Esophagus squamous epithelium (tissue), 5 donors: ENCODE results near the gene TSKS. TPM values are rescaled to one million over a fixed set of nuclear protein-coding genes. Genes with fewer than 3 reads are reported as not detected.

Source experiments
- DNase-seq: peaks from one replicate; lab custom pipeline; 2025; lab: John Stamatoyannopoulos, UW
- H3K27ac ChIP-seq, 4 donors: fragments of 200-600 bp; sonication (generic); one replicate each; pipeline ENCODE4 v1.5.1; 2016 to 2019; ENCODE audit warnings: mild to moderate bottlenecking in 1 of 4
- H3K27me3 ChIP-seq, 4 donors: fragments of 200-600 bp; sonication (generic); 1 replicate in 3 of 4; 2 replicates in 1 of 4; pipeline versions ENCODE4 v1.5.1 to v1.6.0; 2017 to 2021; ENCODE audit warnings: antibody characterized with exemption in 1 of 4
- H3K36me3 ChIP-seq, 3 donors: fragments of 200-600 bp; sonication (generic); one replicate each; pipeline ENCODE4 v1.5.1; 2016 to 2019
- H3K4me1 ChIP-seq, 3 donors: fragments of 200-600 bp; sonication (generic); one replicate each; pipeline ENCODE4 v1.5.1; 2017 to 2019
- H3K4me3 ChIP-seq, 4 donors: fragments of 200-600 bp; sonication (generic); 1 replicate in 3 of 4; 2 replicates in 1 of 4; pipeline ENCODE4 v1.5.1; 2016 to 2019; ENCODE audit warnings: mild to moderate bottlenecking in 2 of 4, moderate library complexity in 1 of 4
- H3K9me3 ChIP-seq, 3 donors: fragments of 200-600 bp; sonication (generic); one replicate each; pipeline ENCODE4 v1.5.1; 2016 to 2019
- POLR2A ChIP-seq, 4 donors: fragments of 450-650 bp; IDR thresholded peaks; one replicate each; pipeline ENCODE4 v1.6.1; 2017; ENCODE audit warnings: antibody characterized with exemption in 4 of 4, mild to moderate bottlenecking in 4 of 4, moderate library complexity in 3 of 4
- WGBS, 2 donors: methylation state at CpG; one replicate each; pipeline ENCODE4 v1.1.5; 2018; 5-methylcytosine and 5-hydroxymethylcytosine counted together
- intact Hi-C: fragments of 100-400 bp; cut with DNase I; formaldehyde crosslinking; loops from one replicate; pipeline ENCODE4 v1.15.0; 2022
- total RNA-seq, 4 donors: library from RNA; depleted of rRNA; stranded (reverse); fragments of >200 nt; gene quantifications; one replicate each; pipeline ENCODE4 v1.1.0, GENCODE V29; 2016
- TF ChIP-seq, protein P1 (sequence below), 6 experiments: fragments of 450-650 bp in 4 of 6; fragments of 200-600 bp in 2 of 6; sonication (generic) in 2 of 6; IDR thresholded peaks; one replicate each; pipeline ENCODE4 v1.5.1; 2016 to 2019; ENCODE audit warnings: antibody characterized with exemption in 6 of 6, mild to moderate bottlenecking in 4 of 6, moderate library complexity in 4 of 6
- donor health status: DM: yes; HTN: yes; CAD: no.

TSKS gene
- total RNA-seq, 4 donors from 2014 or later, result not detected

DNA sequence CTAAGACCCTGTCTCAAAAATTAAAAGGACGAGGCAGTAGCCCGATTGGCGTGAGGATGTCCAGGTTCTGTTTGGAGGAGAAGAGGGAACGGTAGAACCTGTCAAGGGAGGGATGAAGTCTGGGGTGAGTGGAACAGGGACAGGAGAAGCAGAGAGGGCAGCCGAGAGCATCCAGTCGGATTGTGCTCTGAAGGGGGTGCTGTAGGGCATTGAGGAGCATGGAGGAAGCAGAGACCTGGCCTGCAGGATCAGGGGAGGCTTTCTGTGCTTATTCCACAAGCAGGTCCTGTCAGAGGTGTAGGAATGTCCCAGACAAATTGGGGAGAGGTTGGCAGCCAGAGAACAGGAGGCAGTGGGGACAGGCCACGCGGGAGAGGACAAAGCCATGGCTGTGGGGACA, 17.8 kb upstream of the TSKS start:
- TF ChIP-seq, protein P1, sequence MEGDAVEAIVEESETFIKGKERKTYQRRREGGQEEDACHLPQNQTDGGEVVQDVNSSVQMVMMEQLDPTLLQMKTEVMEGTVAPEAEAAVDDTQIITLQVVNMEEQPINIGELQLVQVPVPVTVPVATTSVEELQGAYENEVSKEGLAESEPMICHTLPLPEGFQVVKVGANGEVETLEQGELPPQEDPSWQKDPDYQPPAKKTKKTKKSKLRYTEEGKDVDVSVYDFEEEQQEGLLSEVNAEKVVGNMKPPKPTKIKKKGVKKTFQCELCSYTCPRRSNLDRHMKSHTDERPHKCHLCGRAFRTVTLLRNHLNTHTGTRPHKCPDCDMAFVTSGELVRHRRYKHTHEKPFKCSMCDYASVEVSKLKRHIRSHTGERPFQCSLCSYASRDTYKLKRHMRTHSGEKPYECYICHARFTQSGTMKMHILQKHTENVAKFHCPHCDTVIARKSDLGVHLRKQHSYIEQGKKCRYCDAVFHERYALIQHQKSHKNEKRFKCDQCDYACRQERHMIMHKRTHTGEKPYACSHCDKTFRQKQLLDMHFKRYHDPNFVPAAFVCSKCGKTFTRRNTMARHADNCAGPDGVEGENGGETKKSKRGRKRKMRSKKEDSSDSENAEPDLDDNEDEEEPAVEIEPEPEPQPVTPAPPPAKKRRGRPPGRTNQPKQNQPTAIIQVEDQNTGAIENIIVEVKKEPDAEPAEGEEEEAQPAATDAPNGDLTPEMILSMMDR (IDR thresholded peaks at IDR 0.05), result no peak
- TF ChIP-seq POLR2A (IDR thresholded peaks at IDR 0.05), result no peak
- Histone ChIP-seq H3K4me1 (peaks cover 0 to 22% (median 0%) of the 10 kb centered on the region in 3 donors), H3K4me3 (no peak overlapping the region), H3K36me3 (peaks cover 14 to 62% (median 16%) of the 10 kb centered on the region in 3 donors), H3K27ac (peak overlapping the region in 1 of 4 donors; percentile 0), H3K9me3 (no peaks in the 10 kb centered on the region), H3K27me3 (no peaks in the 10 kb centered on the region)
- WGBS, 2 donors, result 93 to 94% methylated on average over 8 of the region's 8 CpGs
- DNase-seq, result no peak
- intact Hi-C loops, result no loop called here

DNA sequence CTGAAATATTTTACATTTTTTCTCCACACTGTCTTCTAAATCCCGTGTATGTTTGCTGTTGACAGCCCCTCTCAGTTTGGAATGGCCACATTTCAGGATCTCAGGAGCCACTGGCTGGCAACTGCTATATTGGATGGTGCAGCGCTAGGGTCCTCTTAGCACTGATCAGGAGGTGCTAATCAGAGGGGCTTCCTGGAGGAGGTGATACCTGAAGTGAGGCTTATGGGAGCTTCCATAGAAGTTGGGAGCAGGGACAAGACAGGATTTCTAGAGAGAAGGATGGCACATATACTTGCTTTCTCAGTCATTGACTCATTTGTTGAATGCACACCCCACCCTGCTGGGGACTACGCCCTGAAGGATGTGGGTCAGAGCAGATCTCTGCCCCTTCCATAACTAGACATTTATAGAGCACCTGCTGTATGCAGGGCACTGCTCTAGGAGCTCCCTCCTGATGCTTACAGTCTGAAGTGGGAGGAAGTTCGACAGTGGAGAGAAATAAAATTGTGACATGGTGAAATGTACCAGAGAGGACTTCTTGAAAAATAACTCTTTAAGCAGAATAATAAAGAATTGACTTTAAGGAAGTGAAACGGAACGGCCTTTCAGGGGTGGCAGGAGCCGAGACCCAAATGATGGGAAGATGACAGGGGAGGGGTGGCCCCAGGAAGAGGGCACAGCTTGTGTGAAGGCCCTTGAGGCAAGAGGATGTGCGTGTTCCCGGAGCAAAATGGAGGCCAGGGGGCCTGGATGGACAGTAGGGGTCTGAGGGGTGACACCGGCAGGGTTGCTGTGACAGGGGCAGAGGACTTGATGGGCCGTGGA, 16.8 kb upstream of the TSKS start:
- Histone ChIP-seq H3K4me3 (no peak overlapping the region), H3K9me3 (no peaks in the 10 kb centered on the region), H3K27ac (peak overlapping the region in 1 of 4 donors; percentile 0), H3K27me3 (no peaks in the 10 kb centered on the region), H3K4me1 (peaks cover 0 to 20% (median 0%) of the 10 kb centered on the region in 3 donors), H3K36me3 (peaks cover 14 to 62% (median 16%) of the 10 kb centered on the region in 3 donors)
- intact Hi-C loops, result no loop called here
- no peak for TF ChIP-seq POLR2A (IDR thresholded peaks at IDR 0.05)
- TF ChIP-seq, protein P1 (IDR thresholded peaks at IDR 0.05), result no peak
- DNase-seq, result no peak
- 79 to 87% methylated on average over 11 of the region's 11 CpGs for WGBS, 2 donors

DNA sequence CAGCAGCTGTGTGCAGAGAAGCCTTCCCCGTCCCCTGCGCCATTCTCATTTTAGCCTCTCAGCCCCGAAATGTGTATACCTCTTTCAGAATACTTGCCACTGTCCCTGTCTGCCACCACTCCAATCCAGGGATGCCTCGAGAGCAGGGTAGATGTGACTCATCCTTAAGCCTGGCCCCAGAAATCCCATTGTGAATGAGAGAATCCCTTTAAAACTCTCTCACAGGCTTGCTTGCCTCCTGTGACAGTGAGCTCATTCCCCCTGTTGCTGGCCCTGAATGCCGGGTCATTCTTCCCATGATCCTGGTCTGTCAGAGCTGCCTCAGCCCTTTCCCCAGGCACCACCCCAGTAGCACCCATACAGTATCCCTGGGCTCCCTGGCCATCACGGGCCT, 13.3 kb upstream of the TSKS start:
- no peak overlapping the region for H3K27ac ChIP-seq
- intact Hi-C loops, result no loop called here
- no peaks in the 10 kb centered on the region for H3K27me3 ChIP-seq
- WGBS, 2 donors, result 86 to 88% methylated on average over 6 of the region's 6 CpGs
- no peaks in the 10 kb centered on the region for H3K9me3 ChIP-seq
- TF ChIP-seq, protein P1 (IDR thresholded peaks at IDR 0.05), result no peak
- no peak for TF ChIP-seq POLR2A (IDR thresholded peaks at IDR 0.05)
- peaks cover 0 to 37% (median 0%) of the 10 kb centered on the region in 3 donors for H3K4me1 ChIP-seq
- DNase-seq, result no peak
- peaks cover 0 to 43% (median 0%) of the 10 kb centered on the region in 3 donors for H3K36me3 ChIP-seq
- H3K4me3 ChIP-seq, result no peak overlapping the region

GRCh38 chr19:49775742-49776370, 12.8 kb upstream of the TSKS start:
- WGBS, 2 donors, result 76 to 80% methylated on average over 11 to 13 of the region's 20 CpGs
- DNase-seq, result no peak
- Histone ChIP-seq H3K27ac (peak overlapping the region in 1 of 4 donors; percentile 13), H3K4me1 (peaks cover 0 to 32% (median 0%) of the 10 kb centered on the region in 3 donors), H3K4me3 (no peak overlapping the region), H3K36me3 (peaks cover 0 to 42% (median 0%) of the 10 kb centered on the region in 3 donors), H3K27me3 (no peaks in the 10 kb centered on the region), H3K9me3 (no peaks in the 10 kb centered on the region)
- TF ChIP-seq, protein P1 (IDR thresholded peaks at IDR 0.05), result no peak
- TF ChIP-seq POLR2A (IDR thresholded peaks at IDR 0.05), result no peak
- intact Hi-C loops, result no loop called here

GRCh38 chr19:49774969-49775368, 11.9 kb upstream of the TSKS start:
- H3K4me3 ChIP-seq, result no peak overlapping the region
- no peak for TF ChIP-seq POLR2A (IDR thresholded peaks at IDR 0.05)
- TF ChIP-seq, protein P1 (IDR thresholded peaks at IDR 0.05), result no peak
- no peaks in the 10 kb centered on the region for H3K9me3 ChIP-seq
- intact Hi-C loops, result no loop called here
- no peak for DNase-seq
- no peak overlapping the region for H3K27ac ChIP-seq
- peaks cover 0 to 36% (median 0%) of the 10 kb centered on the region in 3 donors for H3K36me3 ChIP-seq
- H3K4me1 ChIP-seq, result peaks cover 0 to 24% (median 0%) of the 10 kb centered on the region in 3 donors
- WGBS, 2 donors, result 86 to 95% methylated on average over 8 of the region's 8 CpGs
- no peaks in the 10 kb centered on the region for H3K27me3 ChIP-seq
